ENCODE results near the gene CTTN. TPM values are rescaled to one million over a fixed set of nuclear protein-coding genes. Genes with fewer than 3 reads are reported as not detected.

The CTTN gene
- total RNA-seq, 1 experiment from 2014 or later, result 503 TPM

GRCh38 chr11:70470127-70470526, 71.8 kb downstream of the CTTN start:
- CTCF ChIA-PET, result interaction anchor here (1.0 kb wide), 1 partner anchor 12 kb away, joined by 6 read pairs; no protein-coding TSS in a partner anchor
- Histone ChIP-seq H3K27ac (ENCODE audit: low read length) (no peak overlapping the region), H3K36me3 (ENCODE audit: control insufficient read depth, insufficient read depth, low read length) (no peaks in the 10 kb centered on the region), H3K27me3 (ENCODE audit: control insufficient read depth, insufficient read depth, low read length) (no peaks in the 10 kb centered on the region), H3K9me3 (ENCODE audit: control insufficient read depth, insufficient read depth, low read depth, low read length) (no peaks in the 10 kb centered on the region), H3K4me1 (ENCODE audit: control insufficient read depth, insufficient read depth, low read length) (peaks cover 5% of the 10 kb centered on the region), H3K4me3 (ENCODE audit: low read depth in 2 of 2, low read length in 2 of 2) (no peak overlapping the region)
- POLR2A ChIA-PET, result no interaction called here
- DNase-seq (ENCODE audit: low read depth, low spot score) (no peak), ATAC-seq (no peak)
- in situ Hi-C loops (cut with HindIII; ENCODE audit: low pct_unique_long_range_greater_than_20kb, low sequenced_read_pairs) (no loop called here), intact Hi-C loops (cut with micrococcal nuclease; ENCODE audit: unreplicated experiment) (no loop called here)
- BruUV-seq (replicated peaks), result no TSS peak
- TF ChIP-seq POLR2AphosphoS5 (IDR thresholded peaks at IDR 0.05; ENCODE audit: low read depth, low read length) (no peak), TCF7L2 (IDR thresholded peaks at IDR 0.05; ENCODE audit: low read depth, low read length) (no peak), SIN3A (IDR thresholded peaks at IDR 0.05; ENCODE audit: borderline replicate concordance, insufficient read depth, low read depth, low read length) (no peak), REST (IDR thresholded peaks at IDR 0.05; ENCODE audit: insufficient read depth in 1 of 2, low read depth in 2 of 2, low read length in 1 of 2) (no peak)
- TF ChIP-seq, protein P1, sequence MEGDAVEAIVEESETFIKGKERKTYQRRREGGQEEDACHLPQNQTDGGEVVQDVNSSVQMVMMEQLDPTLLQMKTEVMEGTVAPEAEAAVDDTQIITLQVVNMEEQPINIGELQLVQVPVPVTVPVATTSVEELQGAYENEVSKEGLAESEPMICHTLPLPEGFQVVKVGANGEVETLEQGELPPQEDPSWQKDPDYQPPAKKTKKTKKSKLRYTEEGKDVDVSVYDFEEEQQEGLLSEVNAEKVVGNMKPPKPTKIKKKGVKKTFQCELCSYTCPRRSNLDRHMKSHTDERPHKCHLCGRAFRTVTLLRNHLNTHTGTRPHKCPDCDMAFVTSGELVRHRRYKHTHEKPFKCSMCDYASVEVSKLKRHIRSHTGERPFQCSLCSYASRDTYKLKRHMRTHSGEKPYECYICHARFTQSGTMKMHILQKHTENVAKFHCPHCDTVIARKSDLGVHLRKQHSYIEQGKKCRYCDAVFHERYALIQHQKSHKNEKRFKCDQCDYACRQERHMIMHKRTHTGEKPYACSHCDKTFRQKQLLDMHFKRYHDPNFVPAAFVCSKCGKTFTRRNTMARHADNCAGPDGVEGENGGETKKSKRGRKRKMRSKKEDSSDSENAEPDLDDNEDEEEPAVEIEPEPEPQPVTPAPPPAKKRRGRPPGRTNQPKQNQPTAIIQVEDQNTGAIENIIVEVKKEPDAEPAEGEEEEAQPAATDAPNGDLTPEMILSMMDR (IDR thresholded peaks at IDR 0.05), result no peak

DNA sequence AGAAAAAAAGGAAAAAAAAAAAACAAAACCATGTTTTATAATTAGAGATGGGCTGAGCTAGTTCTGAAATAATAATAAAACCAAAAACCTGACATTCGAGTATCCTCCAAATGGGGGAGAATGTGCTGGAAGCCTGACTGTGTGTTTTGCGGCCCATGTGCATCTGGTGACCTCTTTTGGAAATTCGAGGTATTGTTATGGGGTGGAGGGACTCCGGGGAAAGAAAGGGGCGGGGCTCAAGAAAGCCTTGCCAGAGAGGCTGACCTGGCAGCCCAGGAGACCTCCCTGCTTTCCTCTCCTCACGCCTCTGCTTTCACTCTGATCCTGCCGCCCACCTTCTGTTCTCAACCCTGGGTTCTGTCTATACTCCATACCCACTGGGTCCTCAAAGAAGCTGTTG, 72.9 kb downstream of the CTTN start:
- Histone ChIP-seq H3K27ac (ENCODE audit: low read length) (no peak overlapping the region; the same call in 1 of the 2 replicates), H3K4me1 (ENCODE audit: control insufficient read depth, insufficient read depth, low read length) (peaks cover 5% of the 10 kb centered on the region), H3K27me3 (ENCODE audit: control insufficient read depth, insufficient read depth, low read length) (no peaks in the 10 kb centered on the region), H3K4me3 (ENCODE audit: low read depth in 2 of 2, low read length in 2 of 2) (no peak overlapping the region), H3K36me3 (ENCODE audit: control insufficient read depth, insufficient read depth, low read length) (no peaks in the 10 kb centered on the region), H3K9me3 (ENCODE audit: control insufficient read depth, insufficient read depth, low read depth, low read length) (no peaks in the 10 kb centered on the region)
- BruUV-seq (replicated peaks), result no TSS peak
- in situ Hi-C loops (cut with HindIII; ENCODE audit: low pct_unique_long_range_greater_than_20kb, low sequenced_read_pairs), result no loop called here
- intact Hi-C loops (cut with micrococcal nuclease; ENCODE audit: unreplicated experiment), result no loop called here
- no peak for DNase-seq (ENCODE audit: low read depth, low spot score)
- no peak; the same call in 1 of the 2 replicates for ATAC-seq
- CTCF ChIA-PET, result no interaction called here
- no peak for TF ChIP-seq SIN3A (IDR thresholded peaks at IDR 0.05; ENCODE audit: borderline replicate concordance, insufficient read depth, low read depth, low read length)
- TF ChIP-seq TCF7L2 (IDR thresholded peaks at IDR 0.05; ENCODE audit: low read depth, low read length), result no peak
- TF ChIP-seq POLR2AphosphoS5 (IDR thresholded peaks at IDR 0.05; ENCODE audit: low read depth, low read length), result no peak
- no peak for TF ChIP-seq REST (IDR thresholded peaks at IDR 0.05; ENCODE audit: insufficient read depth in 1 of 2, low read depth in 2 of 2, low read length in 1 of 2)
- TF ChIP-seq, protein P1 (IDR thresholded peaks at IDR 0.05), result no peak
- POLR2A ChIA-PET, result interaction anchor here (0.6 kb wide), 1 partner anchor 9 kb away, joined by 7 read pairs; no protein-coding TSS in a partner anchor

Data from Panc1 (cell line).